IMR-90 (cell line): ENCODE data around the gene ERBB4. TPM values are rescaled to one million over a fixed set of nuclear protein-coding genes. Genes with fewer than 3 reads are reported as not detected.

Experiments used
- ATAC-seq: fragments of 200-7000 bp; cut with Tn5 transposase; 2 replicates; pipeline ENCODE4 v1.9.1; 2020; ENCODE audit warnings: low read depth, mild to moderate bottlenecking, moderate library complexity
- BruUV-seq: library from RNA; stranded (reverse); fragments of 400-500 nt; replicated peaks from 2 replicates; lab custom pipeline; 2021; lab: Mats Ljungman, UMichigan
- CTCF ChIA-PET: fragments of 300-600 bp; formaldehyde crosslinking; extraction: SDS; loops from one replicate; lab custom pipeline; 2021; ENCODE audit warnings: antibody characterized with exemption; lab: Yijun Ruan, JAX
- POLR2A ChIA-PET: fragments of 300-600 bp; sonication (Branson Sonifier 250); formaldehyde crosslinking; loops from one replicate; lab custom pipeline; 2022; ENCODE audit warnings: antibody characterized with exemption; ENCODE audit not compliant: unreplicated experiment; lab: Charles Lee
- DNase-seq: peaks from one replicate; pipeline ENCODE4 v3.0.0; 2013
- H2AFZ ChIP-seq: replicated peaks from 2 replicates; pipeline ENCODE3; 2013; ENCODE audit warnings: low read length, mild to moderate bottlenecking; ENCODE audit not compliant: poor library complexity
- H2AK5ac ChIP-seq: 2 replicates; pipeline ENCODE4 v1.6.1; 2013; ENCODE audit warnings: low read depth, low read length, inconsistent platforms
- H2AK9ac ChIP-seq: replicated peaks from 2 replicates; pipeline ENCODE3; 2013; ENCODE audit warnings: mild to moderate bottlenecking, low read depth, low read length, moderate library complexity; ENCODE audit not compliant: poor library complexity
- H2BK120ac ChIP-seq: 2 replicates; pipeline ENCODE4 v1.6.1; 2013; ENCODE audit warnings: low read depth, low read length, inconsistent platforms
- H2BK15ac ChIP-seq: 3 replicates; pipeline ENCODE4 v1.6.1; 2013; ENCODE audit warnings: low read depth, low read length, inconsistent platforms
- H2BK20ac ChIP-seq: 2 replicates; pipeline ENCODE4 v1.6.1; 2013; ENCODE audit warnings: low read depth, mild to moderate bottlenecking, inconsistent platforms, low read length, moderate library complexity
- H2BK5ac ChIP-seq: 2 replicates; pipeline ENCODE4 v1.6.1; 2013; ENCODE audit warnings: mild to moderate bottlenecking, low read depth, low read length, inconsistent platforms; ENCODE audit not compliant: poor library complexity, severe bottlenecking
- H3K14ac ChIP-seq: replicated peaks from 2 replicates; pipeline ENCODE4 v1.6.1; 2013; ENCODE audit warnings: low read depth, low read length, inconsistent platforms
- H3K18ac ChIP-seq: 2 replicates; pipeline ENCODE4 v1.6.1; 2013; ENCODE audit warnings: low read depth, low read length, control low read depth
- H3K23ac ChIP-seq: 2 replicates; pipeline ENCODE4 v1.6.1; 2013; ENCODE audit warnings: low read depth, low read length, inconsistent platforms
- H3K27ac ChIP-seq: 2 replicates; pipeline ENCODE4 v1.5.1; 2013; ENCODE audit warnings: mild to moderate bottlenecking, control low read depth, low read length; ENCODE audit not compliant: insufficient read depth
- H3K27me3 ChIP-seq: 2 replicates; pipeline ENCODE4 v1.6.1; 2013; ENCODE audit warnings: low read length; ENCODE audit not compliant: control insufficient read depth, insufficient read depth
- H3K36me3 ChIP-seq: 2 replicates; pipeline ENCODE4 v1.6.1; 2013; ENCODE audit warnings: low read length, mixed read lengths; ENCODE audit not compliant: control insufficient read depth, insufficient read depth
- H3K4ac ChIP-seq: 2 replicates; pipeline ENCODE4 v1.6.1; 2013; ENCODE audit warnings: low read depth, low read length, inconsistent platforms
- H3K4me1 ChIP-seq: 2 replicates; pipeline ENCODE4 v1.6.1; 2013; ENCODE audit warnings: low read length, mixed read lengths; ENCODE audit not compliant: control insufficient read depth, insufficient read depth
- H3K4me2 ChIP-seq: 2 replicates; pipeline ENCODE4 v1.6.1; 2013; ENCODE audit warnings: low read depth, mild to moderate bottlenecking, control low read depth, low read length, moderate library complexity
- H3K4me3 ChIP-seq: 2 replicates; pipeline ENCODE4 v1.5.1; 2013; ENCODE audit warnings: low read depth, mild to moderate bottlenecking, control low read depth, low read length, moderate library complexity; ENCODE audit not compliant: insufficient read depth
- H3K56ac ChIP-seq: 2 replicates; pipeline ENCODE4 v1.6.1; 2013; ENCODE audit warnings: low read length, inconsistent platforms; ENCODE audit not compliant: insufficient read depth; ENCODE audit errors: extremely low read depth
- H3K79me1 ChIP-seq, 2 experiments: 2 replicates each; pipeline ENCODE4 v1.6.1; 2013; ENCODE audit warnings: low read length in 2 of 2, inconsistent platforms in 1 of 2, low read depth in 1 of 2
- H3K9ac ChIP-seq: 2 replicates; pipeline ENCODE4 v1.6.1; 2013; ENCODE audit warnings: low read depth, low read length, control low read depth
- H3K9me1 ChIP-seq: 2 replicates; pipeline ENCODE4 v1.6.1; 2013; ENCODE audit warnings: low read length, inconsistent platforms; ENCODE audit not compliant: insufficient read depth
- H3K9me3 ChIP-seq: 2 replicates; pipeline ENCODE4 v1.6.1; 2013; ENCODE audit warnings: low read length; ENCODE audit not compliant: control insufficient read depth, insufficient read depth
- H4K20me1 ChIP-seq: 2 replicates; pipeline ENCODE4 v1.6.1; 2013; ENCODE audit warnings: low read length, inconsistent platforms; ENCODE audit not compliant: insufficient read depth
- H4K5ac ChIP-seq: 2 replicates; pipeline ENCODE4 v1.6.1; 2013; ENCODE audit warnings: mild to moderate bottlenecking, low read depth, low read length, control low read depth
- H4K8ac ChIP-seq, 2 experiments: 2 replicates each; pipeline ENCODE4 v1.6.1; 2013; ENCODE audit warnings: low read depth in 2 of 2, low read length in 2 of 2, control low read depth in 1 of 2, inconsistent platforms in 1 of 2
- H4K91ac ChIP-seq: 2 replicates; pipeline ENCODE4 v1.6.1; 2013; ENCODE audit warnings: low read depth, low read length, inconsistent platforms; ENCODE audit not compliant: insufficient read depth
- RFX5 ChIP-seq: IDR thresholded peaks from 2 replicates; pipeline ENCODE4 v1.8.0; 2012; ENCODE audit warnings: low read depth, mild to moderate bottlenecking, low read length, moderate library complexity
- WGBS, 2 experiments: methylation state at CpG; one replicate each; pipeline versions ENCODE4 v1.1.5 to v1.1.7; 2013; ENCODE audit warnings: missing lambda C conversion rate in 2 of 2; ENCODE audit not compliant: insufficient read length in 1 of 2; ENCODE audit errors: extremely low coverage in 2 of 2; 5-methylcytosine and 5-hydroxymethylcytosine counted together
- dilution Hi-C: fragments of 300-500 bp; cut with HindIII; formaldehyde crosslinking; loops from one replicate; pipeline ENCODE4 v1.14.3; 2018; ENCODE audit warnings: low sequenced_read_pairs; ENCODE audit not compliant: unreplicated experiment
- in situ Hi-C: fragments of 300-500 bp; cut with MboI; formaldehyde crosslinking; loops from 3 replicates; pipeline ENCODE4 v1.14.3; 2019; ENCODE audit warnings: low sequenced_read_pairs, inconsistent platforms, mixed read lengths
- intact Hi-C: fragments of 100-400 bp; cut with micrococcal nuclease; formaldehyde crosslinking; loops from 2 replicates; pipeline ENCODE4 v1.10.0; 2022
- polyA plus RNA-seq, 3 experiments: library from polyadenylated mRNA; depleted of rRNA; stranded (reverse); fragments of >200 nt; gene quantifications; 2 replicates each; pipeline ENCODE4 v1.2.3, GENCODE V29; 2012; ENCODE audit warnings: low replicate concordance in 1 of 3
- total RNA-seq: library from RNA; depleted of rRNA; stranded (reverse); fragments of >200 nt; gene quantifications from 2 replicates; pipeline ENCODE4 v1.2.3, GENCODE V29; 2012
- TF ChIP-seq, protein P1 (sequence below): conservative IDR thresholded peaks from 2 replicates; pipeline ENCODE4 v1.5.1; 2012; ENCODE audit warnings: mild to moderate bottlenecking, low read depth, low read length, improper control_type of control experiment

The ERBB4 gene
- total and polyA plus RNA-seq, 2 of the 4 experiments (the other 2 are of a cell fraction): not detected

DNA sequence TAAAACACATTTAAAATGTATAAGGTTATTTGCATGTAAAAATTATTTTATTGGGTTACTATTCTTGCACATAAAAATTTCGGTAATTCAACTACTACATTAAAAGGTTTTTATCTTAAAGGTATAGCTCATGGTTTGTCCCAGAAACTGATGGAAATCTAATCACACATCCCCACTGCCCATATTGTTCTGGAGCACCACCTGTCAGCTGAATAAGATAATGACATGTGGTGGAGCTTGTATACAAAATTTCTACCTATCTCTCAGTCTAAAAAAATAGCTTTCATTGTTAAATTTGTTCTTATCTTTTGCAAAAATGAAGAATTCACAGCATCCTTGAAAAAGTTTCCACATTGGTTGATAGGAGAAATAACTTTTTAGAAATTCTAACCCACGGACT is 18.3 kb downstream of the ERBB4 start:
- Histone ChIP-seq H3K79me1 (no peaks in the 10 kb centered on the region), H2AFZ (no peak overlapping the region), H4K5ac (no peak overlapping the region), H3K4me3 (no peak overlapping the region), H2BK15ac (no peak overlapping the region), H4K8ac (no peak overlapping the region), H3K4me2 (no peak overlapping the region), H3K4ac (no peak overlapping the region), H3K9me3 (no peaks in the 10 kb centered on the region), H3K23ac (no peak overlapping the region), H3K27ac (no peak overlapping the region), H3K36me3 (no peaks in the 10 kb centered on the region), H4K20me1 (no peaks in the 10 kb centered on the region), H4K91ac (no peak overlapping the region), H3K9ac (no peak overlapping the region), H3K18ac (no peak overlapping the region), H2BK120ac (no peak overlapping the region), H3K56ac (no peak overlapping the region), H2AK9ac (no peak overlapping the region), H3K14ac (no peak overlapping the region), H2AK5ac (no peak overlapping the region), H2BK20ac (no peak overlapping the region), H3K27me3 (no peaks in the 10 kb centered on the region), H2BK5ac (no peak overlapping the region), H3K9me1 (no peaks in the 10 kb centered on the region), H3K4me1 (no peaks in the 10 kb centered on the region)
- BruUV-seq: no TSS peak
- intact Hi-C loops (no loop called here), dilution Hi-C loops (no loop called here), in situ Hi-C loops (no loop called here)
- CTCF ChIA-PET: no interaction called here
- DNase-seq (no peak), ATAC-seq (no peak)
- WGBS, 2 experiments: no CpG with 5 or more reads among the region's 2 CpGs
- no peak for TF ChIP-seq RFX5
- TF ChIP-seq, protein P1, sequence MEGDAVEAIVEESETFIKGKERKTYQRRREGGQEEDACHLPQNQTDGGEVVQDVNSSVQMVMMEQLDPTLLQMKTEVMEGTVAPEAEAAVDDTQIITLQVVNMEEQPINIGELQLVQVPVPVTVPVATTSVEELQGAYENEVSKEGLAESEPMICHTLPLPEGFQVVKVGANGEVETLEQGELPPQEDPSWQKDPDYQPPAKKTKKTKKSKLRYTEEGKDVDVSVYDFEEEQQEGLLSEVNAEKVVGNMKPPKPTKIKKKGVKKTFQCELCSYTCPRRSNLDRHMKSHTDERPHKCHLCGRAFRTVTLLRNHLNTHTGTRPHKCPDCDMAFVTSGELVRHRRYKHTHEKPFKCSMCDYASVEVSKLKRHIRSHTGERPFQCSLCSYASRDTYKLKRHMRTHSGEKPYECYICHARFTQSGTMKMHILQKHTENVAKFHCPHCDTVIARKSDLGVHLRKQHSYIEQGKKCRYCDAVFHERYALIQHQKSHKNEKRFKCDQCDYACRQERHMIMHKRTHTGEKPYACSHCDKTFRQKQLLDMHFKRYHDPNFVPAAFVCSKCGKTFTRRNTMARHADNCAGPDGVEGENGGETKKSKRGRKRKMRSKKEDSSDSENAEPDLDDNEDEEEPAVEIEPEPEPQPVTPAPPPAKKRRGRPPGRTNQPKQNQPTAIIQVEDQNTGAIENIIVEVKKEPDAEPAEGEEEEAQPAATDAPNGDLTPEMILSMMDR: peak; percentile 15; the same call in 1 of the 2 replicates
- POLR2A ChIA-PET: no interaction called here
